ENCODE data around the gene ANGPTL8. TPM values are rescaled to one million over a fixed set of nuclear protein-coding genes. Genes with fewer than 3 reads are reported as not detected.

Gene ANGPTL8
- total RNA-seq, 1 donor = not detected

DNA sequence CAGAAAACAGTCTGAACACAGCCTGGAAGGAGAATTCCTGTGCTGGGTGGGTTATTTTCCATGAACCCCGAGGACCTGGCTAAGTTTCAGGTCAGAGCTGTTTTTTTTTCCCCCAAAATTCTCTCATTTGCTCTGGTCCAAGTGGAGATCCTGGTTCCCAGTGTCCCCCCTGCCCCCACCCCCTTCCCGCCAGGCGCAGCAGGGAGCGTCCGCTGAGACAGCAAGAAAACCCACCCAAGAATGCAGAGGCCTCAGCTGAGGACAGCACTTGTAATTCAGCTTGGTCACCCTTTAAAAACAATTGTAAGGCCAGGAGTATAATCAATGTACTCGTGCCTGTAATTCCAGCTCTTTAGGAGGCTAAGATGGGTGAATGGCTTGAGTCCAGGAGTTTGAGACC, 45.1 kb downstream of the ANGPTL8 start:
- DNase-seq (ENCODE audit: low read depth) = no peak
- TF ChIP-seq, protein P1, sequence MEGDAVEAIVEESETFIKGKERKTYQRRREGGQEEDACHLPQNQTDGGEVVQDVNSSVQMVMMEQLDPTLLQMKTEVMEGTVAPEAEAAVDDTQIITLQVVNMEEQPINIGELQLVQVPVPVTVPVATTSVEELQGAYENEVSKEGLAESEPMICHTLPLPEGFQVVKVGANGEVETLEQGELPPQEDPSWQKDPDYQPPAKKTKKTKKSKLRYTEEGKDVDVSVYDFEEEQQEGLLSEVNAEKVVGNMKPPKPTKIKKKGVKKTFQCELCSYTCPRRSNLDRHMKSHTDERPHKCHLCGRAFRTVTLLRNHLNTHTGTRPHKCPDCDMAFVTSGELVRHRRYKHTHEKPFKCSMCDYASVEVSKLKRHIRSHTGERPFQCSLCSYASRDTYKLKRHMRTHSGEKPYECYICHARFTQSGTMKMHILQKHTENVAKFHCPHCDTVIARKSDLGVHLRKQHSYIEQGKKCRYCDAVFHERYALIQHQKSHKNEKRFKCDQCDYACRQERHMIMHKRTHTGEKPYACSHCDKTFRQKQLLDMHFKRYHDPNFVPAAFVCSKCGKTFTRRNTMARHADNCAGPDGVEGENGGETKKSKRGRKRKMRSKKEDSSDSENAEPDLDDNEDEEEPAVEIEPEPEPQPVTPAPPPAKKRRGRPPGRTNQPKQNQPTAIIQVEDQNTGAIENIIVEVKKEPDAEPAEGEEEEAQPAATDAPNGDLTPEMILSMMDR (IDR thresholded peaks at IDR 0.05; ENCODE audit: insufficient read depth, low read length) = no peak
- H3K4me3 ChIP-seq (ENCODE audit: low read depth, low read length) = no peak overlapping the region

- no peak overlapping the region for H3K4me3 ChIP-seq (ENCODE audit: low read depth, low read length)
- TF ChIP-seq, protein P1 (IDR thresholded peaks at IDR 0.05; ENCODE audit: insufficient read depth, low read length) = no peak
- DNase-seq (ENCODE audit: low read depth) = peak; percentile 49
Measured at GRCh38 chr19:11286312-11286974, 47.0 kb downstream of the ANGPTL8 start.

DNA sequence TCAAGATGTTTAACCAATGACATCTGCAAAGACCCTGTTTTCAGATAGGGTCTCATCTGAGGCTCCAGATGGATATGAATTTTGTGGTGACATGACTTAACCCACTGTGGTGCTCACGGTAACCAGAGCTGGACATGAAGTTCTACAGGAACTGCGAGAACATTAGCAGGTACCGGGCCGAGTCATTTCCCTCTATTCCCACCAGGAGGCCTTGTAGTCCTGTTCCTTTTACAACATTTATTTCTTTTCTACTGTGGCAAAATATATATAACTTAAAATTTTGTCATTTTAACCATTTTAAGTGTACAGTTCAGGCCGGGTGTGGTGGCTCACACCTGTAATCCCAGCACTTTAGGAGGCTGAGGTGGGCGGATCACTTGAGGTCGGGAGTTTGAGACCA, 48.9 kb downstream of the ANGPTL8 start:
- TF ChIP-seq, protein P1 (IDR thresholded peaks at IDR 0.05; ENCODE audit: insufficient read depth, low read length) = peak; percentile 72
- H3K4me3 ChIP-seq (ENCODE audit: low read depth, low read length) = no peak overlapping the region
- DNase-seq (ENCODE audit: low read depth) = peak; percentile 50

DNA sequence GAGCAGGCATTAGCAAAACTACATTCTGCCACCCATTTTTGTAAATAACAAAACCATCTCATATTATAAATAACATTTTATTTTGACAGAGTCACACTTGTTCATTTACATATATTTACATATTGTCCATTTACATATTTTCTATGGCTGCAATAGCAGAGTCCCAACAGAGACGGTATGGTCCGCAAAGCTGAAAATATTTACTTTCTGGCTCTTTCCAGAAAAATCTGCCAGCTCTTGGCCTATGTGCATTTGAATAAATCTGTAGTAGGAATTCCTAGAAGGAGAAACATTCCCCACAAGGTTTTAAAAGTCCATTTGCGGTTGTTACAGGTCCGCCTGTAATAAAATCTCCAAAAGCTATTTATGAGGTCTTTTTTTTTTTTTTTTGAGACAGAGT, 50.8 kb downstream of the ANGPTL8 start:
- TF ChIP-seq, protein P1 (IDR thresholded peaks at IDR 0.05; ENCODE audit: insufficient read depth, low read length) = no peak
- no peak for DNase-seq (ENCODE audit: low read depth)

GRCh38 chr19:11291415-11291814, 52.0 kb downstream of the ANGPTL8 start:
- no peak overlapping the region for H3K4me3 ChIP-seq (ENCODE audit: low read depth, low read length)
- TF ChIP-seq, protein P1 (IDR thresholded peaks at IDR 0.05; ENCODE audit: insufficient read depth, low read length) = no peak
- no peak for DNase-seq (ENCODE audit: low read depth)

More for the DNA sequence above, 50.8 kb downstream of the ANGPTL8 start:
- H3K4me3 ChIP-seq (ENCODE audit: low read depth, low read length) = no peak overlapping the region

Other genes starting within 250 kb of the ANGPTL8 start
- 116 and 217 TPM in 2 replicates for gene LDLR, start 150.2 kb upstream of the ANGPTL8 start, total RNA-seq (ENCODE audit: low replicate concordance)
- 8.9 and 49.0 TPM in 2 replicates for gene SPC24, start 83.8 kb upstream of the ANGPTL8 start, total RNA-seq (ENCODE audit: low replicate concordance)
- gene KANK2, start 42.1 kb upstream of the ANGPTL8 start, total RNA-seq (ENCODE audit: low replicate concordance) = 398 and 590 TPM in 2 replicates
- gene DOCK6, start 22.9 kb downstream of the ANGPTL8 start, total RNA-seq (ENCODE audit: low replicate concordance) = 13.6 and 19.7 TPM in 2 replicates
- not detected in 2 replicates for gene TSPAN16, start 56.5 kb downstream of the ANGPTL8 start, total RNA-seq (ENCODE audit: low replicate concordance)
- 9.4 and 16.3 TPM in 2 replicates for gene RAB3D, start 100.0 kb downstream of the ANGPTL8 start, total RNA-seq (ENCODE audit: low replicate concordance)
- gene TMEM205, start 106.6 kb downstream of the ANGPTL8 start, total RNA-seq (ENCODE audit: low replicate concordance) = 56.8 and 79.6 TPM in 2 replicates
- gene CCDC159, start 106.9 kb downstream of the ANGPTL8 start, total RNA-seq (ENCODE audit: low replicate concordance) = 12.2 and 13.2 TPM in 2 replicates
- 9.4 and 14.3 TPM in 2 replicates for gene PLPPR2, start 115.8 kb downstream of the ANGPTL8 start, total RNA-seq (ENCODE audit: low replicate concordance)
- gene SWSAP1, start 135.0 kb downstream of the ANGPTL8 start, total RNA-seq (ENCODE audit: low replicate concordance) = 0.41 and 0.45 TPM in 2 replicates
- gene EPOR, start 144.7 kb downstream of the ANGPTL8 start, total RNA-seq (ENCODE audit: low replicate concordance) = 8.3 and 11.4 TPM in 2 replicates
- 0.41 and 2.3 TPM in 2 replicates for gene RGL3, start 179.7 kb downstream of the ANGPTL8 start, total RNA-seq (ENCODE audit: low replicate concordance)
- 0.08 and 0.45 TPM in 2 replicates for gene ODAD3, start 195.5 kb downstream of the ANGPTL8 start, total RNA-seq (ENCODE audit: low replicate concordance)
- 113 and 115 TPM in 2 replicates for gene PRKCSH, start 196.0 kb downstream of the ANGPTL8 start, total RNA-seq (ENCODE audit: low replicate concordance)
- 0.45 TPM in 1 of 2 replicates, not detected in the other for gene ELAVL3, start 241.4 kb downstream of the ANGPTL8 start, total RNA-seq (ENCODE audit: low replicate concordance)